HG02852 (cell line): ENCODE results near the gene RASSF8.

Source experiments
- ATAC-seq: cut with Tn5 transposase; IDR thresholded peaks from one replicate; pipeline ENCODE4 v1.9.1; 2021; ENCODE audit warnings: mild to moderate bottlenecking, moderate library complexity; ENCODE audit not compliant: unreplicated experiment

RASSF8 gene

GRCh38 chr12:25958428-25959070 lies at the start of gene RASSF8:
RASSF8 (plus strand) TSS chr12:25958682; CDS start chr12:26055344, 96,662 bp downstream.
- ATAC-seq: peak; percentile 88

- ATAC-seq: no peak
Measured at GRCh38 chr12:25914551-25914950, 43.9 kb upstream of the RASSF8 start.

DNA sequence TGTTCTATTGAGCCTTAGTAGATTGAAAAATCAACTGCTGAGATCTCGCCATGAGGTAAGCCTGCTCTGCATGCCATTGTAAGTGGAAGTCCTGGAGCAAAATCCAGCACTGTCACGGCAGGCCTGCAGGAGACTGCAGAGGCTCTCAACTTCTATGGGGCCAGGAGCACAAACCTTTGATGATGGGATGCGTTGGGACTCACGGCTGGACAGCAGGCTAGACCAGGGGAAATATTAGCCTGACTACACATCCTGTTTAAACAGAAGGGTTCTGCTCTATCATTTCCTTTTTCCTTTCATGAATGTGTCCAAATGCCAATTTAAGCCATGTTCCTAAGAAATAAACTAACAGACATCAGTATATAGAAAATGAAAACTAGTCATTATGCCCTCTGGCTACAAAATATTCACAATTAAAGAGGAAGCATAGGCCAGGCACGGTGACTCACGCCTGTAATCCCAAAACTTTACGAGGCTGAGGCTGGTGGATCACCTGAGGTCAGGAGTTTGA lies 33.9 kb upstream of the RASSF8 start:
- ATAC-seq: no peak

GRCh38 chr12:25925064-25925463 lies 33.4 kb upstream of the RASSF8 start:
- ATAC-seq: no peak

DNA sequence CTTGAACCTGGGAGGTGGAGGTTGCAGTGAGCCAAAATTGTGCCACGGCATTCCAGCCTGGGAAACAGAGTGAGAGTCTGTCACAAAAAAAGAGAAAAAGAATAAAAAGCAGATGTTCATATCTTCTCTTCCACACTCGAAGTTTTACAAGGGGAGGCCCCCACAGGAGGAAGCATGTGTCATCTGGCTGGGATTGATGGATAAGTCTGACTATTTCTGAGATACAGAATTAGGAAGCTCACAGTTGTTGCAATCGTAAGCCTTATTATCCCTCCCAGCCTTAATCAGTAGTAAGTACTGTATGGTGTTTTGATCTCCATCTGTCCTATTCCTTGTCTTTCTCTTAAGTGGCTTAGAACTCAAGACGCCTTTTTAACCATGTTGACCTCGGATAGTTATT lies 31.9 kb upstream of the RASSF8 start:
- no peak for ATAC-seq

DNA sequence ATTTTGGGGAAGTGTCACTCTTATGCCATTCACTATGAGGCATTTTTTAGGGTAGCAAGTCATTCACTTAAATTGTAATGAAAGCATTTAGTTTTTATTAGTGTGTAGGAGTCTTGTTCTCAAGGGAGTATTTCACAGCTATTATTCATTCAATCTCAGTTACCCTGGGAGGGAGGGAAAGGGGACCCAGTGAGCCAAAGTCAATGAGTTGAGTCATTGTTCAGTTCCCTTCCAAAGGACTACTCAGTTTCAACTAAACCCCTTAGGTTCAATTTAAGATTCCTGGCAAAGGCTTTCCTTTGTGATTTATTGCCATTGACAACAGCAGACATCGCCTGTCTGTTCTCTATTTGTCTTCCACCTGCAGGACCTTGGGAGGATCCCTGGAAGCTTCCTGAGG lies 29.3 kb upstream of the RASSF8 start:
- no peak for ATAC-seq

GRCh38 chr12:25932971-25933370 lies 25.5 kb upstream of the RASSF8 start:
- ATAC-seq: no peak

DNA sequence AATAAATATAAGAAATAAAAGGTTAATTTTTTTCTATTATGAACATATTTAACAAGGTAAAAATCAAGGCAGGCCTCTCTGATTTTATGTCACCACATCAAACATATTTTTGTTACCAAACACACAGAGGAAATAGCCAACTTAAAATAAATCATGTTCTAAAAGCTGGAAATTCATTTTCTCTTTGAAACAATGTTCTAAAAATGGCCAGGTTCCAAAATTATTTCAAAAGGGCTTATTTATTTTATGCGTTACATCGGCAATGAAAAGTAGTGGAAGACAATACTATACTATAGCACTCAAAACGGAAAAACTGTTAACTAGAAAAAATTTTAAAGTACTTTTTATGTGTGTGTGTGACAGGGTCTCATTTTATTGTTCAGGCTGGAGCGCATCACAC lies 24.0 kb upstream of the RASSF8 start:
- ATAC-seq: no peak

DNA sequence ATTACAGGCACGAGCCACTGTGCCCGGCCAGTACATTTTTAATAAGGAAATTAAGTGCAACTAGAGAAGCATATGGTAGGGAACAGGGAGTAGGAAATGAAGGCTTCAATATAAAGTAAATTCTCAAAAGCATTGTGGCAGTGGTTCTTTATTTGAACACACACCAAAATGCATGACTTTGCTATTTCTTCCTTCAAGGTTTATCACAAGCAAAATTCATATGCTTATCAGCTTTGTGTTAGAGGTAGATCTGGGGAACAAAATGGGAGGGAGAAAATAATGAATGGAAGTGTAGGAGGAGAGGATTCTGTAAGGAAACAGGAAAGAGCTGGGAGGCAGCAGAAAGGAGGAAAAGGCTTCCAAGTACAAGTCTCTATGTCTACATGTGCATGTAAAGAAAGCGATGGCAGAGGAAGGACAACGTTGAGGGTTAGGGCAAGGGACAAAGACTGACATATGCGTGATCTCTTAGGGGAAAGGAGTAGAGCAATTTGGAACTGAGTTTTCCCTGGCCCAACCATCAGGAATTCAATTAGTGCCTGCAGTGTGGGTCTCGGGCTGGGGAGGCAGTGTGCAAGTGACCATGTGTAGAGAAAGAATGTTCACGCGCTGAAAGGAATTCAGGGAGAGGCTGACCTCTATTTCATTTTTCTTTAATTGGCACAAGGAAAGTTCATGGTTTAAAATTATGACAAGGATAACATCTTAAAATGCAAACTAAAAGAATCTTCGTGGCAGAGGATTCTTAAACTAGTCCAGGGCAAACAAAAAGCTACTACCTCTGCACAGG lies 22.9 kb upstream of the RASSF8 start:
- no peak for ATAC-seq

DNA sequence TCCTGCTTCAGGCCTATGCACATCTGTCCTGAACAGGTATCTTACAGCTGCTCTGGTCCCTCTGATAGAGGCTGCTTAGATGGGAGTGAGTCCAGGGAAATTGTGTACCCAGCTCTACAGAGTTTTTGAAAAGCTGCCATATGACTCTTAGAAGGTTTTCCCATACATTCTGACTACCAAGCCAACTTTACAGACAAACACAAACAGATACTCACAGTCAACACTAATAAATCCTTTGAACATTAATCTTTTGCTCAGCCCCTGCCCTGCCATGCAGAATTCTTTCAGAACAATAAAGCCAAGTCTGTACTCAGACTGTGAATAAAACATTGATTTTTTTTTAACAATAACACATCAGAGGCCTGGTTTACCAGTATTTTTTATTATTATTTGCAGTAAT lies 21.4 kb upstream of the RASSF8 start:
- ATAC-seq: no peak

- ATAC-seq: no peak
Measured at GRCh38 chr12:25938581-25938980, 19.9 kb upstream of the RASSF8 start.

- no peak for ATAC-seq
Measured at GRCh38 chr12:25939606-25940005, 18.9 kb upstream of the RASSF8 start.

GRCh38 chr12:25940886-25941285 lies 17.6 kb upstream of the RASSF8 start:
- no peak for ATAC-seq

DNA sequence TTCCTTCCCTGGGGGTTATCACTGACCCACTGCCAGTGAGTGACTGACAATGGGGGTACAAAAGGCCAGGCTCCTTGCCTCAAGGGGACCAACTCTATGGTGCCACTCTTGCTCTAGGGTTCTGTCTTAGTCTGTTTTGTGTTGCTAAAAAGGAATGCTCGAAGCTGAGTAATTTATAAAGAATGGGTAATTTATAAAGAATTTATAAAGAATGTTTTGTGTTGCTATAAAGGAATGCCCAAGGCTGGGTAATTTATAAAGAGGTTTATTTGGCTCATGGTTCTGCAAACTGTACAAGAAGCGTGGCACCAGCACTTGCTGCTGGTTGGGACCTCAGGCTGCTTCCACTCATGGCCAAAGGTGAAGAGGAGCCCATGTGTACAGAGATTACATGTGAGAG lies 15.8 kb upstream of the RASSF8 start:
- ATAC-seq: no peak

GRCh38 chr12:25943940-25944339 lies 14.5 kb upstream of the RASSF8 start:
- ATAC-seq: no peak

- ATAC-seq: no peak
Measured at GRCh38 chr12:25949343-25949742, 9.1 kb upstream of the RASSF8 start.

DNA sequence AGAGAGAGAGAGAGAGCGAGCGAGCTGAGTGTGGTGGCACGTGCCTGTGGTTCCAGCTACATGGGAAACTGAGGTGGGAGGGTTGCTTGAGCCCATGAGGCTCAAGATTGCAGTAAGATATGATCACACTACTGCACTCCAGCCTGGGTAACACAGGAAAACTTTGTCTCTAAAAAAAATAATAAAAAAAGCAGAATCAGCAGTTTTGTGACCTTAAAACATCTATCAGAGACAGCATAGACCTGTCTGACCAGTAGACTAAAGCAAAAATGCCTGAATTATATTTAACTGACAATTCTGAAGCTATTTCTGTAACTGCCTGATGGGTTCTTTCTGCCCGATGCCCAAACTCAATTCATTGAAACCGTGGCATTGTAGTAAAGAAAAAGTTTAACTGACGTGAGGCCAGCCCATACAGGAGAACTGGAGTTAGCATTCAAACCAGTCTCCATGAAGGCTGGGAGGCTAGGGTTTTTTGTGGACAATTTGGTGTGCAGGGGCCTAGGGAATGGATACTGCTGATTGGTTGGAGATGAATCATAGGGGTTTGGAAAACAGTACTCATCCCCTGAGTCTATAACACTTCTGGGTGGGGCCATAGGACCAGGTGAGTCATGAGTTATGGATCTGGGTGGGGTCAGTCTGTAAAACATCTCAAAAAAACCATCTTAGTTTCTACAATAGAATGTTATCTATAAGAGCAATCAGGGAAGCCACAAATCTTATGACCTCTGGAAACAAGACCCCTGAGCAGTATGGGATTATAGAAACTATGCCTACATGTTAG lies 8.0 kb upstream of the RASSF8 start:
- ATAC-seq: no peak

DNA sequence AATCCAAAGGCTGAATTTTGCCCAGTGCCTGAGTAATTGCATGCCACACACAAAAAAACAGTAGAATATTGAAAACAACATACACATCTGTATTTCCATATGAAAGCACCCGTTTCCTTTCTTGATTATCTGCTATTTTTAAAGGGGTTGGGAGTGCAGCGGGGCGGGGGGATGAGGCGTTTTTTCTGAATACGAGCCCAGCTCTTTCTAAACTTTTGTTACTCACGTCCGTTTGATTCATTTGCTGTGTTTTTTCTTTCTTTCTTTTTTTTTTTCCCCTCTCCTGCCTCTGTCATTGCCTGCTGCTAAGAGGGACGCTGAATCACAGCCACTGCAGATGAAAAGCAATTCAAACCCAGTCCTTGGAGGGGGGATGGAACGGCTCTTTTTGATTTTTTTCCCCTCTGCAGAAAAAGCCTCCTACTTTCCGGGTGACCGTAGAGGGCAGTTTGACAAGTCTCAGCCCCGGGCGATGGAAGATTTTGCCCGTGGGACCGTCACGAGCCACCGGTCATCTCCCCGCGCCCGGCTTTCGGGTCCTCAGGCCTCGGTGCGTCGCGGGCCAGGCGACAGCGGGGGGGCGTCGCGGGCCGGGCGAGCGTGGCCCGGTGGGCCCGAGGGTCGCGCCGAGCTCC lies 572 bp upstream of the RASSF8 start:
- no peak for ATAC-seq

GRCh38 chr12:25959071-25959961 lies 834 bp downstream of the RASSF8 start:
- no peak for ATAC-seq

DNA sequence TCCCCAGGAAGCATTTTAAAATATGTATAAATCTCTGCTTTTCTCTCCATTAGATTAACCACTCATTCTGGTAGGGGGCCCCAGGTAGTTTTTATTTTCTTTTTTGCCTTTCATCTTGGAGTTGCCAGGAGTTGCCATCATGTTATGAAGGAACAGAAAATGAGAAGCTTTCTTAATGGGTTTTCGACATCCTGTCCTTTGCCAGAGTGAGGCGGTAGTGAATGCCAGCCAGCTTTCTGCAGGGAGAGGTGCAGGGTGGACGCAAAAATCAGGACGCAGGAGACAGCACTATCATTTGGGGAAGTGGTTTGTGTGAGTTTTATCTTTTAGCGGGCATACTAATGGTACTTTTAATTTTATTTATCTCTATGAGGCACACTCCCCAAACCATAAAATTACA lies 1.7 kb downstream of the RASSF8 start:
- ATAC-seq: no peak
